ENCODE data around the gene ANKS4B. TPM values are rescaled to one million over a fixed set of nuclear protein-coding genes. Genes with fewer than 3 reads are reported as not detected.

Gene ANKS4B
- total RNA-seq, 3 donors from 2014 or later (not counting 1 experiment from before 2014, with no cell fraction given), result 0.10 TPM; not detected in 2

GRCh38 chr16:21227866-21228265 lies 5.6 kb upstream of the ANKS4B start:
- Mint-ChIP-seq H3K36me3 (no peaks in the 10 kb centered on the region), H3K27me3 (ENCODE audit: low read depth in 2 of 2) (peaks cover 37 to 69% of the 10 kb centered on the region in 2 donors), H3K4me1 (no peaks in the 10 kb centered on the region), H3K4me3 (no peak overlapping the region), H3K27ac (no peak overlapping the region), H3K9me3 (no peaks in the 10 kb centered on the region)
- ATAC-seq (no peak), DNase-seq (no peak)
- TF ChIP-seq CTCF (IDR thresholded peaks at IDR 0.05), result no peak
- Histone ChIP-seq H3K4me1 (ENCODE audit: control insufficient read depth, insufficient read depth, low read length) (no peaks in the 10 kb centered on the region), H3K9me3 (ENCODE audit: control insufficient read depth, insufficient read depth, low read length) (no peaks in the 10 kb centered on the region), H3K4me3 (ENCODE audit: low read length) (no peak overlapping the region), H3K36me3 (ENCODE audit: control insufficient read depth, insufficient read depth, low read length) (no peaks in the 10 kb centered on the region), H3K27me3 (ENCODE audit: control insufficient read depth, insufficient read depth, low read length) (peaks cover 4% of the 10 kb centered on the region), H3K27ac (ENCODE audit: low read length) (no peak overlapping the region)
- intact Hi-C loops (cut with micrococcal nuclease), result no loop called here

- H3K4me1 ChIP-seq (ENCODE audit: control insufficient read depth, insufficient read depth, low read length), result no peaks in the 10 kb centered on the region
- intact Hi-C loops (cut with micrococcal nuclease), result no loop called here
- Mint-ChIP-seq H3K9me3 (no peaks in the 10 kb centered on the region), H3K27ac (no peak overlapping the region), H3K4me1 (no peaks in the 10 kb centered on the region), H3K36me3 (no peaks in the 10 kb centered on the region), H3K27me3 (ENCODE audit: low read depth in 2 of 2) (peaks cover 38 to 71% of the 10 kb centered on the region in 2 donors), H3K4me3 (no peak overlapping the region)
- H3K4me3 ChIP-seq (ENCODE audit: low read length), result no peak overlapping the region
- DNase-seq, result no peak
- TF ChIP-seq CTCF (IDR thresholded peaks at IDR 0.05), result no peak
- H3K36me3 ChIP-seq (ENCODE audit: control insufficient read depth, insufficient read depth, low read length), result no peaks in the 10 kb centered on the region
- no peaks in the 10 kb centered on the region for H3K9me3 ChIP-seq (ENCODE audit: control insufficient read depth, insufficient read depth, low read length)
- no peak for ATAC-seq
- WGBS (ENCODE audit: insufficient coverage), result 72% methylated on average over 2 of the region's 2 CpGs
- H3K27ac ChIP-seq (ENCODE audit: low read length), result no peak overlapping the region
- H3K27me3 ChIP-seq (ENCODE audit: control insufficient read depth, insufficient read depth, low read length), result peaks cover 2% of the 10 kb centered on the region
Measured at GRCh38 chr16:21228361-21228872, 5.1 kb upstream of the ANKS4B start.

- Histone ChIP-seq H3K4me1 (ENCODE audit: control insufficient read depth, insufficient read depth, low read length) (no peaks in the 10 kb centered on the region), H3K27ac (ENCODE audit: low read length) (no peak overlapping the region), H3K36me3 (ENCODE audit: control insufficient read depth, insufficient read depth, low read length) (no peaks in the 10 kb centered on the region), H3K4me3 (ENCODE audit: low read length) (no peak overlapping the region), H3K27me3 (ENCODE audit: control insufficient read depth, insufficient read depth, low read length) (peaks cover 3% of the 10 kb centered on the region), H3K9me3 (ENCODE audit: control insufficient read depth, insufficient read depth, low read length) (no peaks in the 10 kb centered on the region)
- TF ChIP-seq CTCF (IDR thresholded peaks at IDR 0.05), result no peak
- Mint-ChIP-seq H3K9me3 (no peaks in the 10 kb centered on the region), H3K4me3 (no peak overlapping the region), H3K36me3 (no peaks in the 10 kb centered on the region), H3K4me1 (no peaks in the 10 kb centered on the region), H3K27me3 (ENCODE audit: low read depth in 2 of 2) (peaks cover 34 to 54% of the 10 kb centered on the region in 2 donors), H3K27ac (no peak overlapping the region)
- WGBS (ENCODE audit: insufficient coverage), result 92% methylated on average over 1 of the region's 1 CpG
- no peak for DNase-seq
- intact Hi-C loops (cut with micrococcal nuclease), result no loop called here
- ATAC-seq, result no peak
Measured at GRCh38 chr16:21233045-21233520, 416 bp upstream of the ANKS4B start.

GRCh38 chr16:21235199-21235585 lies 1.7 kb downstream of the ANKS4B start:
- no peak overlapping the region for H3K4me3 Mint-ChIP-seq
- no peak overlapping the region for H3K27ac Mint-ChIP-seq
- no peaks in the 10 kb centered on the region for H3K36me3 Mint-ChIP-seq
- TF ChIP-seq CTCF (IDR thresholded peaks at IDR 0.05), result no peak
- no peaks in the 10 kb centered on the region for H3K9me3 ChIP-seq (ENCODE audit: control insufficient read depth, insufficient read depth, low read length)
- H3K27me3 ChIP-seq (ENCODE audit: control insufficient read depth, insufficient read depth, low read length), result peaks cover 3% of the 10 kb centered on the region
- 85% methylated on average over 3 of the region's 3 CpGs for WGBS (ENCODE audit: insufficient coverage)
- DNase-seq (no peak), ATAC-seq (no peak)
- H3K4me1 ChIP-seq (ENCODE audit: control insufficient read depth, insufficient read depth, low read length), result no peaks in the 10 kb centered on the region
- H3K9me3 Mint-ChIP-seq, result no peaks in the 10 kb centered on the region
- intact Hi-C loops (cut with micrococcal nuclease), result no loop called here
- H3K4me3 ChIP-seq (ENCODE audit: low read length), result no peak overlapping the region
- no peak overlapping the region for H3K27ac ChIP-seq (ENCODE audit: low read length)
- H3K36me3 ChIP-seq (ENCODE audit: control insufficient read depth, insufficient read depth, low read length), result no peaks in the 10 kb centered on the region
- H3K4me1 Mint-ChIP-seq, result no peaks in the 10 kb centered on the region
- H3K27me3 Mint-ChIP-seq (ENCODE audit: low read depth in 2 of 2), result peaks cover 19 to 38% of the 10 kb centered on the region in 2 donors

Measured in natural killer cell (primary cell).